Stimulated activated CD4-positive, alpha-beta T cell treated with anti-CD3 and anti-CD28 coated beads, Interleukin-4, amount 100 ng/mL, for 48 hours (primary cell): Measurements from ENCODE around the gene NCAM2.
"Not testable (repeated sequence)": the region's sequence is repeated elsewhere in the genome, so short reads cannot be mapped to it uniquely, and the experiment has no call there.

Experiments
- DNase-seq, 2 donors: peaks; one replicate each; pipeline ENCODE4 v3.0.0-alpha.2; 2020; ENCODE audit warnings: low read depth in 2 of 2

NCAM2 gene

DNA sequence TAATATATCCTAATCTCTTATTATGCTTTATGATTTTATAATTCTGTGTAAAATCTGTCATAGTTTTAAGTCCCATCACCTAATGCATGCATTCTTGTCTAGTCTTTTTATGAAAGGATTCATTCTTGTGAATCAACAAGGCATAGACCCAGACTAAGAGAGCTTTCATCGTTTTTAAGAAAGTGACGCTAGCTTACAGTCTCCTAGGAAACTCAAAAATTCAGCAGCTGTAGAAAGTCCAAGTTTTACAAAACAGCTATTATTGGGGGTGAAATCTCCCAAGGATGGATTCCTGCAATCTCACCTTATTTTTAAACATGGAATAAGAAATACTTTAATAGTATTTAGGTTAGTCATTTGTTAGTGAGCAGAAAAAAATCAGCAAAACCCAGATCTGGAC is 104.7 kb downstream of the NCAM2 start:
- DNase-seq, result no peak

DNA sequence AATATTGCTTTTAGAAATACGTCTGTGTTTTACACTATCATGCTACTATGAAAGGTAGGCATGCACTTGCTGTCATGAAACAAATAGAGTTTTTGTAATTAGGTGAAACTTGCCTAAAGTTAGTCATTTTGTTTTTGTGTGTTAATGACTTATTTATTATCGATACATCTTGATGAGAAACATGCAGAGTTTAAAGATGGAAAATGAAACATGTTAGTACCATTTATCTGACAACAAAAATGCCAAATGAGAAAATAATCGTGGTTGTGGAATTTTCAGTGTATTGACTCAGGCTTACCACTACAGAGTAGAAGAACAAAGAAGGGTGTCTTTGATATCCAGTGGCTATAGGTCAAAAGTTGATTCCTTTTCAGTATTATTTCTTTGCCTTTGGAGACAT is 105.5 kb downstream of the NCAM2 start:
- DNase-seq, result no peak

- DNase-seq, result no peak
These were observed 111.5 kb downstream of the NCAM2 start for GRCh38 chr21:21109736-21110135.

- no peak for DNase-seq
These were observed 113.2 kb downstream of the NCAM2 start for GRCh38 chr21:21111309-21111920.

DNA sequence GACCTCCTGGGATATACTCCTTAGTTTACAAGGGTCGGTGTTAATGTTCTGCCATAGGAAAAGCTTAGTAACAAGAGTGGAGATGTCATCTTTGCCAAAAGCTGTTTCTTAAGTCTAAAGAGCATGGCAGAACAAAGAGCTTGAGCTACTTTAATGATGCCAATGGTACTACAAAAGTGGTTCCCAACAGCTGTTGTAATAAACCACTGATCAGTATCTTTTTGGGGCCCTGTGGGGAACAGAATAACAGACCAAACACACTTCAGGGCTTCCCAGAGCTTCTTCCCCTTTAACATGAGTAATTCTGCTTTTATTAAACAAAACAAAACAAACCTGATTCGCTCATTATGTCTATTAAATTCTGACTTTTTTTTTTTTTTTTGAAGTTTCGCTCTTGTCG is 116.3 kb downstream of the NCAM2 start:
- DNase-seq, result no peak

GRCh38 chr21:21119091-21119490 is 120.9 kb downstream of the NCAM2 start:
- DNase-seq, result no peak

DNA sequence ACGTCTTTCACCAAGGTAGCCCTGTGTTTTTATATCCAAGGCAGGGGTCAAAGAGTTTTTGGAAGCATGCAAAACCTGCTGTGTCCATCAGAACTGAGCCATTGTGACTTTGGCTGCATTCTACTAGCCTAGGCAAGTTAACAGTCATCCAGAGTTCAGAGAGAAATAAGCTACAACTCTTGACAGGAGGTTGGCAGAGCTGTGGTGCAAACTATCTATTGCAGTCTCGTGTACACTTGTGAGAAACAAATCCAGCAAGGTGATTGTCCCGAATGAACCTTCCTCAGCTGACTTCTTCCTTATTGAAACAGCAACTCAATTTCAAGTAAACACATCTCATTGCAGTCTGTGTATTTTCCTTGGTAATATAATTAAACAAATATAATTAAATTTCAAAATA is 124.5 kb downstream of the NCAM2 start:
- DNase-seq, result no peak

GRCh38 chr21:21132390-21132789 is 134.2 kb downstream of the NCAM2 start:
- DNase-seq, result no peak

GRCh38 chr21:21137986-21138385 is 139.8 kb downstream of the NCAM2 start:
- no peak for DNase-seq

DNA sequence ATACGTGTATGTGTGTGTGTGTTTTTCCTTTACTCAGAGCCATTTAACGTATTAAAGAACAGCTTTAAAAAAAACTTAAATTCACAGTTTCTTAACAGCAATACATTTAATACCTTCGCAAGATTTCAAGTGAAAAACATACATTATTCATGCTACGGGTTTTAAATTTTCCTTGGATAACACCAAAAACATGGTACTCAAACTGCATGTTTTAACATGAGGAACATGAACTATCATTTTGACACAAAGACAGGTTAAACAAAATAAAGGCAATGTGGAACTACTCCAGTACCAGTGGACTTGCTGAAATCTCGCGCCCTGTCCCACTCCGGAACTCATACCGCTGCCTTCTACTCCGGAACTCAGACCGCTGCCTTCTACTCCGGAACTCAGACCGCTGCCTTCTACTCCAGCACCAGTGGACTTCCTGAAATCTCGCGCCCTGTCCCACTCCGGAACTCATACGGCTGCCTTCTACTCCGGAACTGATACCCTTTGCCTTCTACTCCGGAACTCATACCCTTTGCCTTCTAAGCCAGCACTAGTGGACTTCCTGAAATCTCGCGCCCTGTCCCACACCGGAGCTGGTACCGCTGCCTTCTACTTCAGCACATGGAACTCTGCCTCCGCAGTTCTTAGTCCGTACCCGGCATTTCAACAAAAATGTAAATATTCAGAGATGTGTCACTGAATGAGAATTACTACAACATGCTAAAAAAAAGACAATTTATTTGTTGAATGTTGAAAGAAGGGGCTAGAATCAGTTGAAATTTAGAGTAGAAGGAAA is 148.6 kb downstream of the NCAM2 start:
- no peak for DNase-seq

- DNase-seq, result no peak
These were observed 149.2 kb downstream of the NCAM2 start for GRCh38 chr21:21147374-21147745.

- DNase-seq, result no peak
These were observed 149.8 kb downstream of the NCAM2 start for GRCh38 chr21:21148009-21148408.

DNA sequence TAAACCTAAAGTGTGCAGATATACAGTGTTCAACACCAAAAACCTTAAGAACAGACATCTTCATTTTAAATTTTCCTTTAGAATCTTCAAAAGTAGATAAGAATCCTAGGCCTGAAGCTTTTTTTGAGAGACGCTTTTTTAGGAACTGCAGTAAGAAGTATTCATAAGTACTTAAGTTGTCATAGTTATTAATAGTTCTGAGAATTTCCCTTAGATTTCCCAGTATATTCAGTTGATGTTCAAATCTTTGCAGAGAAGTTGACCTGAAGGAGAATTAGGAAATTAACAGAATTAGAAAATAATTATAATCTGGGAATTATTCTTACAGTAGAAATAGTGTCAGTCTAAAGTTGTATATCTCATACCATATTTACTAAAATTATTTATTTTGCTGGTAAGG is 150.3 kb downstream of the NCAM2 start:
- no peak for DNase-seq

GRCh38 chr21:21149445-21149844 is 151.2 kb downstream of the NCAM2 start:
- not testable (repeated sequence) for DNase-seq

DNA sequence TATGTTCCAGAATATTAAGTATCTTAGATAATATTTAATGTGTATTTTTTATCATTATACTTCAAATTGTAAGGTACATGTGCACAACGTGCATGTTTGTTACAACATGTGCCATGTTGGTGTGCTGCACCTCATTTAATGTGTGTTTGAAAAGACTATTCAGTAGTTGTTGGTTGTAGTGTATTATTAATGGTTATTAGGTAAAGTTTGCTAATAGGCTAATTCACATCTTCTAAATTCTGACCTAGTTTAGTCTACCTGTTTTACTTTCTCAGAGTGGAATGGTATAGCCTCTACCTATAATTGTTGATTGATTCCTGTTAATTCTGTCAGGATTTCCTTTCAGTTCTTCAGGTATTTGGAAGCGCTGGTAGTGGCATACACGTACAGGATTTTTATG is 153.0 kb downstream of the NCAM2 start:
- no peak for DNase-seq

DNA sequence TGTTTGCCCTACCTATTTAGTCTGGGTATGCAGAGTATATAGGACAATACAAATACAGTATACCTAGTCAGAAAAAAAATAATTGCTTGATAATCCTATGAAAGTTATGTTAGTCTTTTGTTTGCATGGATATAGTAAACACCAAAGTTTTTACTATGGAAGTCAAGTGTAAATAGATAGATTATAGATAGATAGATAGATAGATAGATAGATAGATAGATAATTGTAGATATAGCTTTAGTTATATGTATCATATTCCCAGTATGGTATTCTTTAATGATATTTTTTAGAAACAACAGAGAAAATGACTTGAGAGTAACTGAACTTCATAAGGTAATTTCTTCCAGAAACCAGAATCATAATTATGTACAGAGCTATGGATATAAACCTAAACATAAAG is 158.2 kb downstream of the NCAM2 start:
- no peak for DNase-seq

GRCh38 chr21:21156957-21157356 is 158.7 kb downstream of the NCAM2 start:
- no peak for DNase-seq

DNA sequence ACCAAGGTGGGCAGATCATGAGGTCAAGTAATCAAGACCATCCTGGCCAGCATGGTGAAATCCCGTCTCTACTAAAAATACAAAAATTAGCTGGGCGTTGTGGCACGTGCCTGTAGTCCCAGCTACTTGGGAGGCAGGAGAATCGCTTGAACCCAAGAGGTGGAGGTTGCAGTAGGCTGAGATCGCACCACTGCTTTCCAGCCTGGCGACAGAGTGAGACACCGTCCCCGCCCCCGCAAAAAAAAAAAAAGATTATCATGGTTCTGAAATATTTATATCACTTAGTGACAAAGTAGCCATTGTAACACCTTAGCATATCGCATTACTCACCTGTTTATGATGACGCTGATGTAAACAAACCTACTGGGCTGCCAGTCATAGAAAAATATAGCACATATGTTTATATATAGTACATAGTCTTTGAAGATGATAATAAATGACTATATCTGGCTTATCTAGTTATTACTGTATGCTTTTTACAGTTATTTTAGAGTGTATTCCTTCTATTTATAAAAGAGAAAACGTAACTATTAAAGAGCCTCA is 160.2 kb downstream of the NCAM2 start:
- no peak for DNase-seq

GRCh38 chr21:21159253-21159899 is 161.2 kb downstream of the NCAM2 start:
- DNase-seq, result no peak

GRCh38 chr21:21162786-21163185 is 164.6 kb downstream of the NCAM2 start:
- DNase-seq, result no peak

DNA sequence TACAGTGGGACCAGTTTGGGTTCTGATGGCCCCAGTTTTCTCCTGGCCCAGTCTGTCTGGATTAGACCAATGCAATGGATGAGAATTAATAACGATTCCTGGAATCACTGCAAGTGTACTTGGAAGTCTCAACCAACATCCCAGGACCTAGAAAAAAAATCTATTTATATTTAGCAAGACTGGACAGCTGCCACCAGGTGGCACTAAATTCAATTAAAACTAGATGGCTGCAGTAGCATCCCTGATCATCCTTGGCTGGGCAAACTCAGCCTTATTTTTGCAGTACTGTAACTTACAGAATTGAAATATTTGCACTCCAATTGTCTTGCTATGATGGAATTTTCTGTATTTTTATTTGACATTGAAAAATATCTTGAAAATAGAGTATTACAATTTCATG is 165.7 kb downstream of the NCAM2 start:
- peak in 1 of 2 donors; percentile 19 for DNase-seq

DNA sequence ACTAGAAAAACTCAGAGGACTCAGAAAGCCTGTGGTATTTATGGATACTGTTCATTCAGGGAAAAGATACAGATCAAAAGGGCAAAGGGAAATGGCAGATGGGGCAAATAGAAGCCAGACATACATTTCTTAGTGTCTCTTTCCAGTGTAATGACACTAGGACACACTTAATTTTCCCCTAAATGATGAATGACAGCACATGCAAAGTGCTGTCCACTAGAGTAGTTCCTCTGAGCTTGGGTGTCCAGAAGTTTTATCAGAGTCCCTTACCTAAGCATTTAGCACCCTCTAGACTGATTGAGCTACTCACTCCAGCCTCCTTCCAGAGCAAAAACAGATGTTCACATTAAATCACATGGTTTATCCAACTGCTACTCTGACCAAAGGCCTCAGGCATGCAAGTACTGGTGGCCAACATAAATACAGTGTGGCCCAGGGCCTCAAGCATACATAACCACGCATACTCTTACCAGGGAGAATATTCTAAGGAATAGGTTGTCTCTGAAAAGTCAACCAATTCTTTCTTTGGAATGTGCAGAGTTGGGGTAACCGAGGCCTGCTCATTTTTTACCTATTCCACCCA is 166.9 kb downstream of the NCAM2 start:
- no peak for DNase-seq

GRCh38 chr21:21174676-21175075 is 176.5 kb downstream of the NCAM2 start:
- no peak for DNase-seq
